SK-N-MC (cell line): ENCODE results near the gene IP6K1.
A peak's percentile ranks its signal among the peaks of the same experiment; 100 is the strongest.

Experiments
- DNase-seq: peaks from one replicate; pipeline ENCODE4 v3.0.0-alpha.2; 2011; ENCODE audit warnings: low read depth, low spot score
- H3K27ac ChIP-seq: fragments of 200-600 bp; sonication (generic); 2 replicates; pipeline ENCODE4 v1.5.1; 2016; ENCODE audit warnings: mixed run types
- H3K36me3 ChIP-seq: fragments of 200-600 bp; sonication (generic); 2 replicates; pipeline ENCODE4 v1.6.1; 2017; ENCODE audit warnings: antibody characterized with exemption, low read length, mixed read lengths; ENCODE audit not compliant: insufficient read depth
- H3K4me3 ChIP-seq: fragments of 200-600 bp; sonication (generic); 2 replicates; pipeline ENCODE4 v1.5.1; 2016
- H3K9ac ChIP-seq: fragments of 200-600 bp; sonication (generic); 2 replicates; pipeline ENCODE4 v1.8.0; 2017; ENCODE audit warnings: mixed run types, mixed read lengths; ENCODE audit not compliant: insufficient read length
- H3K9me3 ChIP-seq: fragments of 200-600 bp; sonication (generic); 2 replicates; pipeline ENCODE4 v1.6.1; 2017; ENCODE audit warnings: low read depth, mild to moderate bottlenecking, antibody characterized with exemption, low read length, moderate library complexity, mixed read lengths
- FOXP2 ChIP-seq: optimal IDR thresholded peaks from 2 replicates; pipeline ENCODE3; 2011; ENCODE audit warnings: mild to moderate bottlenecking, moderate library complexity; ENCODE audit not compliant: insufficient read depth; ENCODE audit errors: extremely low read length, control extremely low read depth
- POLR2AphosphoS5 ChIP-seq: IDR thresholded peaks from 2 replicates; pipeline ENCODE4 v1.6.1; 2012; ENCODE audit warnings: mild to moderate bottlenecking, low read depth, low read length, borderline replicate concordance

The IP6K1 gene

GRCh38 chr3:49674497-49674983, 111.8 kb downstream of the IP6K1 start:
- H3K9ac ChIP-seq = peak overlapping the region; percentile 69
- H3K4me3 ChIP-seq = peak overlapping the region; percentile 79
- no peaks in the 10 kb centered on the region; the same call in 1 of the 2 replicates for H3K36me3 ChIP-seq
- no peak for DNase-seq
- TF ChIP-seq FOXP2 (no peak), POLR2AphosphoS5 (no peak)
- no peak overlapping the region for H3K27ac ChIP-seq
- no peaks in the 10 kb centered on the region for H3K9me3 ChIP-seq
